ENCODE data around the gene GAB1.
"Not testable (repeated sequence)": the region's sequence is repeated elsewhere in the genome, so short reads cannot be mapped to it uniquely, and the experiment has no call there.

The GAB1 gene

GRCh38 chr4:143339497-143339896 is 2.8 kb downstream of the GAB1 start:
- DNase-seq = no peak

- peak; percentile 8 for DNase-seq
Measured at GRCh38 chr4:143341186-143341755, 4.6 kb downstream of the GAB1 start.

DNA sequence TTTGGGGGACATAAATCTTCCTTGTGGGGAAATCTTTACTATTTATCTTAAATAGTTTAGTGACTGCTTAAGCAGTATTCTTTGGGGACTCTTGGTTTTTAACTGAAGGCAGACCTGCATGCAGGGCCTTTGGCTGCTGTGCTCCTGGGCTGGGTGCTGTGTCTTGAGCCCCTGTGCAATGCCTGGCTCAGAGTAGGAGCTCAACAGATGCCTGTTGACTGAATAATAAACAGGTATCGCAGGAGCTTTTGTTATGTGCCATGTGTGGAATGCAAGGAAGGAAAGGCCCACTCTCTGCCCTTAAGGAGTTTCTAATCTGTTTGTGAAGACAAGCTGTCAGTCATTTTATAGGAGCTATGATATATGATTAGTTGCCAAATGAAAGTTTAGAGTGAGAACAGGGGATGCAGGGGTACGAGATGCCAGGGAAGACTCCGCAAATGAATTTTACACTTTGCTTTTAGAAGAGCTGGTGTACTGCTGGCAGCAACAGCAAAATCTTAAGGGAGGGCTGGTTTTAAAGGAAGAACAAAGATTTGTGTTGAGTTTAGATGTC is 6.7 kb downstream of the GAB1 start:
- no peak for DNase-seq

DNA sequence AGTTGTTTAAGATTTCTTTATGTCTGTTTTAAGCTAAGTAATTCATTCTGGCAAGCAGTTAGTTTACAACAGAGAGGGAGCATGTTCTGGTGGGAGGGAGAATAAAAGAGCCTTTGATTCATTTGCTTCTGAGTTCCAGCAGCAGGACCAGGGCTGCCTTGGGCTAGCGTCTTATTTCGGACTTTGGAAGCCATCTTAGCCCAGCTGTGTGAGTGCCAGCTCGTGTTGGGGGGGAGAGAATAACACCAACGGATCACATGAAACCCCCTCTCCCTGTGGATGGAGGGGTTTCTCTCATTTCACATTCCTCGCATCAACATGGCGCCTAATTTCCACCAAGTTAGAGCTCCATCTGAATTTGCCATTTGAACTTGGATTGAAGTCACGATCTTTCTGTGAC is 7.4 kb downstream of the GAB1 start:
- DNase-seq = no peak

DNA sequence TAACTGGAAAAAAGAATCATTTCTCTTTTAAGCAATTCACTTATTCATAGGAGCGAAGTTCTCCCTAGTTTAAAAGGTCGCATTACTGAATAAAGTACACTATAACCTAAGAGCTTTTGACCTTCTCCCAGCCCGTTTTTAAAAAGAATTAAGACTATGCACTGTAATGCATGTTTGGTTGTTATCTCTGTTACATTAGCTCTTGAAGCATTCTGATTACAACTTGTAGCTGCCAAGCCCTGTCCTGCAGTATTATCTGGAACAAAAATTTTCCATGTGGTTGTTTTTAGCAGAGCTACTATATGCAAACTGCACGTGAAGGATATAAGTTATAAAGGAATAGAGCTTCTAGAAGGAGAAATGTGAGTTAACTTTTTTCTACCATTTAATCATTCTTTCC is 8.1 kb downstream of the GAB1 start:
- DNase-seq = no peak

- DNase-seq = no peak
Measured at GRCh38 chr4:143345356-143345755, 8.7 kb downstream of the GAB1 start.

DNA sequence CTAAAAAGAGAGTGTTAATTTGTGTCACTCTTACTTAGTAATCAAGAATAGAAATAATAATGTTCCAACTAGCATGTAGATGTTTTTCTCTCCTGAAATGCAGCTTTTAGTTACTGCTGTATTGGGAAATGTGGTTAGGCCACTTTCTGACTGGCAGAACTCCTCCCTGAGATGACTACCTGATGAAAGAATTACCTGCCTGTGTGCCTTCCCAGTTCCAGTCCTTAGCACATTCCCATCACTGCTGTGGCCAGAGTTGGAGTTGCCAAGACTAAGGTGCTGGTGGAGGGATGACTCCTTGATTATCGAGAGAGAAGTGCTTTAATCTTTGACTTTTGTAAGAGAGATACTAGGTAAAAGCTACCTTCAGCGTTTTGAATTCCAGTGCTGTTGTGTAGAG is 9.5 kb downstream of the GAB1 start:
- no peak for DNase-seq

GRCh38 chr4:143347484-143348111 is 10.9 kb downstream of the GAB1 start:
- peak; percentile 19 for DNase-seq

DNA sequence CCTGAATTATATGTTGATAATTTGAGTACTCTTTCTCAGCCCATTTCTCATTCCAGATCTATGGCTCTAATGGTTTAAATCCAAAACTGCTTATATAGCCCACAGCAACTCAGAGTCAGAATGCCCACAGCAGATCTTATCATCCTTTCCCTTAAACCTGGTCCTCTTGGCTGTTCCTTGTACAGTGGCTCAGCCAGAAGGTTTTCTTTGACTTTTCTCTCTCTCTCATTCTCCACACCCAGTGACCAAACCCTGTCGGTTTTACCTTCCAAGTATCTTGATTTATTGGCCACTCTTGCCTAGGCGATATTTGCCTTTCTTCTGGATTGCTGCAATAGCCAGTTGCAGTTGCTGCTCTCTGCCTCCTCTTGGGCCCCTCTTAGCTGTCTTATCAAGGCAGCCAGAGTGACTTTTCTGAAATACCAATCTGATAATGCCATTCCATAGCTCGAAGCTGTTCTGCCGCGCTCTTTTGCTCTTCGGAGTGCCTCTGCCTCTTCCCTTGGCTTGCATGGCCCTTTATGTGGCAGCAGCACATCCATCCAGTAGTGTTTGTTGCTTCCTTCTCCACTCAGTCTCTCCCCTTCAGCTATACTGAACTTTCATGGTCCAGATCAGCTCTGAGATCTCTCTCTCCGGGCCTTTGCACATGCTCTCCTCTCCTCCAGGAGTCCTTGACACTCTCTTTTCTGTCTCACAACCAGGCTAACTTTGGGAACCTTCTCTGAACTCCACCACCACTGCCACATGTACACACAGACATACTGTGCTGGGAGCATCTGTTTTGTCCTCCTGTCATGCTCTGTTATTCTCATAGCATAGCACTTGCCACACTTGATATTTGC is 11.8 kb downstream of the GAB1 start:
- peak; percentile 6 for DNase-seq

DNA sequence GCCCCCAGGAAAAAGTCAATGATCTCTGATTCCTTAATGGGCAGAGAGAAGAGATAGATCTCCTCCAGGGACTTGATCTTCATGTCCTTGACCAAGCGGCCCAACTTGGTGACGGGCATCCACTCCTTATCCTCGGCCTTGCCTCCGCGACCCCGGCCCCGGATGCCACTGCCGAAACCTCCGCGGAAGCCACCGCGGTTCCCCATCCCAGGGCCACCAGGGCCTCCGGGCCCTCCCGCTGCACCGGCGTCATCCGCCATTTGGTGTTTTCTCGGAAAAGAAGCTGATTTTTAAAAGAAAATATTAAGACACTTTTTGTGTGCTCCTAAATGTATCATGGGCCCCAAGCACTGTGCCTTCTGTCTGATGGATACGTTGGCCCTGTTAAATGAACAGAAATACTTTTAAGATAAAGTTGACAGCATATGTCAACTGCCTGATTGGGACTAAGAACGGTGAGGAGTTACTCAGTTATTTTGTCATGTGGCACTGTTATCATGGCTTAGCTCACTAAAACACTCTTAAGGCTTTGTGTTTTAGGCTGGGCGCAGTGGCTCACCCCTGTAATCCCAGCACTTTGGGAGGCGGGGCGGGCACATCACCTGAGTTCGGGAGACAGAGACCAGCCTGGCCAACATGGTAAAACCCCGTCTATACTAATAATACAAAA is 13.3 kb downstream of the GAB1 start:
- DNase-seq = not testable (repeated sequence)

GRCh38 chr4:143351149-143351691 is 14.5 kb downstream of the GAB1 start:
- no peak for DNase-seq

DNA sequence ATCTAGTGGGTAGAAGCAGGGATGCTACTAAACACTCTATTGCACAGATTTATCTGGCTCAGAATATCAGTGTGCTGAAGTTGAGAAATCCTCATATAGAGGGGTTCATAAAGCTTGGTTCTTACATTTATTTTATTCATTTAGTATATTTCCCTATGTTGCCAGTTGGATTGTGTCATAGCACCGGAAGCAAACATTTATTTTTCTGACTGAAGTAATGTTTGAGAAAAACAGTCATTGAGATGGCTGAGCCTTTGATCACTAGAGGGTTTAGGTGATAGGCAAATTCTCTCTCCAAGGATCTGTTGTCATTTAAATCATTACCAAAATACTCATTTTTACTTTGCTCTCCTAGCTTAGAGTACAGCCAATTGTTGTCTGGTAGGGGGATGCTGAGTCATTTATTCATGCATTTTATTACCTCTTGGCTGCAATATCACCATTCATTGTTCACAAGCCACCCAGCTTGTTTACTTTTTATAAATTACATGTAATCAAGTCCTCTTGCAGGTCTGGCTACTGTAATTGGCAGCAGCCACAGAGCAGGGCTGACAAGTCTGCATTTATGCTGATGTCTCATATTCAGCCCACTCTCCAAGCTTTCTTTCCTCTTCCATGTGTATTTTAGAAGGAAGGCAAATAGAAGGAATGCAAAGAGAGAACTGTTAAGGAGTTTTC is 15.2 kb downstream of the GAB1 start:
- DNase-seq = no peak

DNA sequence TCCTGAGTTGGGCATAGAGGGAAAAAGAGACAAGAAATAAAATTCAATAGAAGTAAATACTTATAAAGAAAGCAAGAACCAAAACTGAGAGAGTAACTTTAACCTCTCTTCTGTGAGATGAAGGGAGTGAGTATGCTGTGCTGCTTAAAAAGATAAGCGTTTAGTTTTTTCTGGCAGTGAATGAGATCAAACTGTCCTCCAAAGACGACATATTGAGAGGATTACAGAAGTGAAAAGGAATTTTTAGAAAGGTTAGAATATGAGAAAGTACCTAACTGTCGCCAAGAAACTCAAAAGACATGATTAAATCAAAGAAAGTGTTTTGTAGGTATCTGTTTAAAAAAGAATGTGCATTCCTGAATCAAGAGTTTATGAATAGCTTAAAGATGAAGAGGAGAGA is 16.0 kb downstream of the GAB1 start:
- DNase-seq = no peak

GRCh38 chr4:143353797-143354196 is 17.1 kb downstream of the GAB1 start:
- DNase-seq = no peak

DNA sequence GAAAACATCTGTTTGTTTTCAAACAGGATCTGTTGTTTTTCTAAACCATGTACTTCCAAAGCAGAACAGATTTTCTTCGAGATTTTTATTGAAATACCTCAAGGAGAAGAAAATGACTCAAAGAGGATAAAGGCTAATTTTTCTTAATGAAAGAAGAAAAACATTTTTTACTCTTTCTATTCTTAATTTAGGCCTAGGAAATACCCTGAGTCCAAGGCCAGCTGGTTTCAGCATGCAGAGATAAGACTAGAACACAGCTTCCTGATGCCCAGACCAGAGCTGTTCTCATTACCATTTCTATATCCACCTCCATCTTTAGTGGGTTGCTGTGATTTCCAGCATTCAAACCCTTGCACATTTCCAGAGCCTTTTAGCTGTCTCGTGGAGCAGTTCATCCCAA is 18.3 kb downstream of the GAB1 start:
- no peak for DNase-seq

DNA sequence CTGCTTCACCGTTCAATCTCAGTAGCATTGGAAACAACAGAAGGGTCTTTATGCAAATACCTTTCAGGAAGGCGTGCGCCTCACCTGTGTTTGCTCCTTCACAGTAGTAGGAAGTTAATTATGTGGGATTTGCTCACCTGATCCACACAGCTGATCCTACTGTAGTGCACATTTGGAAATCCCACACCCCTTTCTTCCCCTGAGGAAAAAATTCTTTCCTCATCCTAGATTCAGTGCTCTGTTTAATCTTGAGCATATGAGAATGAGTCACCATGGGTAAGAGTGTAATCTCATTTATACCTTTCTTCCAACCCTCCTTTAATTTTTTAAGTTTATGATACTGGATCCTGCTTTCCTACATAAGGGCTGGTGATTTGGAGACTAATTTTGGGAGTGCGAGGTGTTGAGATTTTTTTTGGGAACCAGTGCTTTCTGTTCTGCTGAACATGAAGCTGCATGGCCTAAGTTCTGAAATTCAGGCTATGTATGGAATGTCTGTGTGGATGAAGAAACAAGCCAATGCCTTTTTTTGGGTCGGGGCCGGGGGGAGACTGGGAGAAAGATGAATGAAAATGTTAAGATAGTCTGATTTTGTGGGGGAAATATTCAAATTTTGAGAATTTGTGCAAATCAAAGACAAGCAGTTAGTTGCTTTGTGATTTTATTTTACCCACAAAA is 19.0 kb downstream of the GAB1 start:
- DNase-seq = no peak

GRCh38 chr4:143356493-143356892 is 19.8 kb downstream of the GAB1 start:
- DNase-seq = no peak

DNA sequence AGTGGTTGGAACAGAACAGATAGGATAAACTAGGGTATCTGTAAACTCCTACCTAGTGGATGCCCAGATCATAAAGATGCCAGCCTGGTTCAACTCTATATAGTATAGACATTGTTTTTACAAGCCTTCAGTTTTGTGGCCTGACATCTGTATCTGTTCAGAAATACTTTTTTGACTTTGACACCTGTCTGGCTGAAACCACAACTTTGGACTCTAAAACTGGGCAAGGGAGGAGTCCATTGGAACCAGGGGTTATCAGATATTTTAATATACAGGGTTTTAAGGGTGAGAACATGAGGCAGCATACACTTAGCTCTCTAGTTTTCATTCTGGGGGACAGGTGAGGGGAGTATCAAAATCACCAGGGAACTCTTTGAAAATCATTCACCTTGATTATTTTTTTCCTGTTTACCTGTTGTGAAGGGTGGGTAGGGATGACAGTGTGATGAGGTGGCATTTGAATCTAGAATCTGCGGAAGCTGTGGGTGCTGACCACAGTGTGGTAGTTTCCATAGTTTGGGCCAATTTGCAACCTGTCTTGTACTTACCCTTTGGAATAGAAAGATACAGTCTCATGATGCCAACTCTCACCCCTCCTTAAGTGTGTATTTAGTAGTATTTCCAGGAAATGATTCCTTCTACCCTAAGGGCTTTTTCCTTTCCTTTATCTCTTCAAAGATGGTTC is 20.6 kb downstream of the GAB1 start:
- DNase-seq = no peak

GRCh38 chr4:143358419-143358818 is 21.7 kb downstream of the GAB1 start:
- DNase-seq = no peak

DNA sequence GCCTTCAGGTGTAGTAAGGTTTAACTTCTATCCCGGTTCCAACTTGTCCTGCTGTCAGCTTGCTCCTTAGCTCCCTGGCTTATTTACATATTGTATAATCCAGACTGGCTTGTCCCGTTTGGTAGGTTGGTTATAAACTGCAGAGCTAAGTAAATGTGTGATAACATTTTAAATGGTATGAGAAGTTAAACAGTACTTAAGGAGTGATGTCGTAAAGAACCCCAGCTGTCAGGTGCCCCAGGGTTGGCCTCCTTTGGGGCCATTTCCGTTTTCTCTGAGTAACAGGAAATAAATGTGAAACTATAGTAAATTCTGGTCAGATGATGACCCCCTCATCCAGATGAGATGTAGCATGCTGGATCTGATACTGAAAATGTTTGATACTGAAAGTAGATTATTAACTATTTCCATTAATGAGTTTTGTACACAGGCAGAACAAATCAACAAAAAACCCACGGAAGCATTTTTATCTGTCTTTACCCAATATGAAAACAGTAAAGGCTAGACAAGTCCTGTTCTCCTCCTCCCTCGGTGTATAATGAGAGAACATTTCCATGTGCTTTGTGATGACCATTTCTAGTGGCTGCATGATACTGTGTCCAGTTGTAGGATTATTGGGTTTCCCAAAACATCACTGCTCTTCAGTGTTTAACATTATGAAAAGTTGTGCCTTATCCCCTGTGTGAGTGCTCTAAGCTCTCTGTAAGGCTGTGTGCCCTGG is 22.4 kb downstream of the GAB1 start:
- DNase-seq = peak; percentile 22
